Spinal cord (tissue), 10 donors: ENCODE data around the gene F2R. TPM values are rescaled to one million over a fixed set of nuclear protein-coding genes. Genes with fewer than 3 reads are reported as not detected.
A peak's percentile ranks its signal among the peaks of the same experiment; 100 is the strongest.

Experiments
- DNase-seq, 6 donors: peaks; one replicate each; pipeline versions ENCODE4 v3.0.0 to v3.0.0-alpha.2; 2013 to 2015; ENCODE audit warnings: low spot score in 6 of 6, low read depth in 4 of 6
- H3K27ac ChIP-seq: one replicate; pipeline ENCODE4 v1.5.1; 2013; ENCODE audit warnings: low read depth, low read length, control low read depth
- H3K27me3 ChIP-seq: one replicate; pipeline ENCODE4 v1.6.1; 2013; ENCODE audit warnings: low read length; ENCODE audit not compliant: control insufficient read depth, insufficient read depth
- H3K36me3 ChIP-seq: one replicate; pipeline ENCODE4 v1.6.1; 2013; ENCODE audit warnings: low read length; ENCODE audit not compliant: control insufficient read depth, insufficient read depth
- H3K4me1 ChIP-seq: one replicate; pipeline ENCODE4 v1.6.1; 2013; ENCODE audit warnings: low read length; ENCODE audit not compliant: control insufficient read depth, insufficient read depth
- H3K4me3 ChIP-seq: one replicate; pipeline ENCODE4 v1.5.1; 2013; ENCODE audit warnings: low read depth, low read length, control low read depth
- H3K9me3 ChIP-seq: one replicate; pipeline ENCODE4 v1.6.1; 2013; ENCODE audit warnings: low read length; ENCODE audit not compliant: control insufficient read depth, insufficient read depth
- WGBS: methylation state at CpG from one replicate; pipeline ENCODE4 v1.1.5; 2013; ENCODE audit warnings: missing lambda C conversion rate; ENCODE audit not compliant: insufficient coverage; 5-methylcytosine and 5-hydroxymethylcytosine counted together
- polyA plus RNA-seq, 2 donors: library from polyadenylated mRNA; unstranded; fragments of 120-200 nt; gene quantifications; one replicate each; pipeline ENCODE4 v1.2.1, GENCODE V29; 2013; ENCODE audit not compliant: insufficient read length in 2 of 2
- total RNA-seq, 2 donors: library from RNA; depleted of rRNA in 1 of 2; stranded (reverse); fragments of 120-200 nt in 1 of 2; fragments of >200 nt in 1 of 2; gene quantifications; one replicate each; pipeline versions ENCODE4 v1.2.3 to v1.2.4, GENCODE V29; 2013 to 2014
- donor health status: healthy.

The F2R gene
- total and polyA plus RNA-seq, 4 donors: 18.7 to 43.5 (median 25.4) TPM

- Histone ChIP-seq H3K27ac (no peak overlapping the region), H3K9me3 (no peaks in the 10 kb centered on the region), H3K27me3 (no peaks in the 10 kb centered on the region), H3K36me3 (no peaks in the 10 kb centered on the region), H3K4me1 (no peaks in the 10 kb centered on the region), H3K4me3 (no peak overlapping the region)
- no CpG with 5 or more reads among the region's 1 CpG for WGBS
- DNase-seq: no peak
These were observed 19.7 kb upstream of the F2R start for GRCh38 chr5:76696251-76696650.

- H3K4me1 ChIP-seq: no peaks in the 10 kb centered on the region
- no peaks in the 10 kb centered on the region for H3K27me3 ChIP-seq
- H3K36me3 ChIP-seq: no peaks in the 10 kb centered on the region
- WGBS: no CpG with 5 or more reads among the region's 5 CpGs
- no peak overlapping the region for H3K4me3 ChIP-seq
- DNase-seq: no peak
- H3K9me3 ChIP-seq: no peaks in the 10 kb centered on the region
- no peak overlapping the region for H3K27ac ChIP-seq
These were observed 18.3 kb upstream of the F2R start for GRCh38 chr5:76697670-76698069.

DNA sequence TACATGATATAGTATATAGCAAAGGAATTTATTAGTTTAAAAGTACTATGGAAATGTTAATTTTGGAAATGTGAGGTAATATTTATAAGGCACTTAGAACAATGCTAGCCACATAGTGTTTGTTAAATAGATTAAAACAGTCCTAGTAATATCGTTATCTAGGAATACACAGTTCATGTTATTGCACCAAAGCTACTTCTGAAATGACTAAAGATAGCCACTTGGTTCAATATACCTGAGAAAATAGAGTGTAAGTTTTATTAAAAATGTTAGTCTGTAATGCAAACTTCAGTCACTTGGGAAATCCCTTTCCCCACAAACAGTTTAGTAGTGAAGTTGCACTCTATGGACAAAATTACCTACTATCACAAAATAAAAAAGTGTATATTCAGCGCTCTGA is 15.4 kb upstream of the F2R start:
- no peaks in the 10 kb centered on the region for H3K4me1 ChIP-seq
- no peak overlapping the region for H3K4me3 ChIP-seq
- no peak overlapping the region for H3K27ac ChIP-seq
- no peak for DNase-seq
- H3K9me3 ChIP-seq: no peaks in the 10 kb centered on the region
- no CpG with 5 or more reads among the region's 2 CpGs for WGBS
- no peaks in the 10 kb centered on the region for H3K27me3 ChIP-seq
- H3K36me3 ChIP-seq: no peaks in the 10 kb centered on the region

DNA sequence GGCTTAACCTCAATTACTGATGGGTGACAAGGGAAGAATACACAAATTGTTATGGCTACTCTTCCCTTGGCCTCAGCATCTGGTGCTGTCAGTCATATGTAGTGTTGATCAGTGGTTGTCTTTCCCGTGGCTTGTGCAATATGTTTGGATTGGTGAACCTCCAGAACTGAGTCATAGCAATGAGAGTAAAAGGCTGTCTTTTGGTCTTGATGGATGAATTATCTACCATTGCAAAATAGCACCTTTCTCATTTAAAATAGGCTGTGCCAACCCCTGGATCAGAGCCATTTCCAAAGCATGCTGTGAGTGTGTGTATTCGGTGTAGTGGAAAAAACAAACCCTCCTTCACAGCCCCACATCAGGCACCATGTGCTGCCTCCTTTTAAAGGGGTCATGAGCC is 14.6 kb upstream of the F2R start:
- Histone ChIP-seq H3K27me3 (no peaks in the 10 kb centered on the region), H3K9me3 (no peaks in the 10 kb centered on the region), H3K4me3 (no peak overlapping the region), H3K4me1 (no peaks in the 10 kb centered on the region), H3K36me3 (no peaks in the 10 kb centered on the region), H3K27ac (no peak overlapping the region)
- DNase-seq: peak in 1 of 6 donors; percentile 44
- no CpG with 5 or more reads among the region's 2 CpGs for WGBS

DNA sequence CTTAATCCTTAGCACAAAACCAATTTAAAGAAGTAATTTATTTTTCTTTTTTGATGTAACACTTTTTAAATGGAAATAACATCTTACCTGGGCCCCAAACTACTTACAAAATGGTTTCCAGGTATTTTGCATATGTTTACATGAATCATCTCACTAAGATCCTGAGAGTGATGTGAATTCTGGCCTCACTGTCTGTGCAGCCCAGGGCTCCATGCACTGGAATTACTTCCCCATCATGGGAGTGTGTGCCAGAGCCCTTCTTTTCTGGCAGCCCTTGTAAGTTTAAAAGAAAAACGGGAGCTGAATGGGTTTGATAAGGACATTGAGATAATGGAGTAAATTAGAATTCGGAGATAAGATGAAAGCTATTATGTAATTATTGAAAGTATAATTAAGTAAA is 12.2 kb upstream of the F2R start:
- WGBS: no CpG with 5 or more reads among the region's 2 CpGs
- DNase-seq: no peak
- Histone ChIP-seq H3K27me3 (no peaks in the 10 kb centered on the region), H3K4me1 (no peaks in the 10 kb centered on the region), H3K27ac (no peak overlapping the region), H3K9me3 (no peaks in the 10 kb centered on the region), H3K4me3 (no peak overlapping the region), H3K36me3 (no peaks in the 10 kb centered on the region)

DNA sequence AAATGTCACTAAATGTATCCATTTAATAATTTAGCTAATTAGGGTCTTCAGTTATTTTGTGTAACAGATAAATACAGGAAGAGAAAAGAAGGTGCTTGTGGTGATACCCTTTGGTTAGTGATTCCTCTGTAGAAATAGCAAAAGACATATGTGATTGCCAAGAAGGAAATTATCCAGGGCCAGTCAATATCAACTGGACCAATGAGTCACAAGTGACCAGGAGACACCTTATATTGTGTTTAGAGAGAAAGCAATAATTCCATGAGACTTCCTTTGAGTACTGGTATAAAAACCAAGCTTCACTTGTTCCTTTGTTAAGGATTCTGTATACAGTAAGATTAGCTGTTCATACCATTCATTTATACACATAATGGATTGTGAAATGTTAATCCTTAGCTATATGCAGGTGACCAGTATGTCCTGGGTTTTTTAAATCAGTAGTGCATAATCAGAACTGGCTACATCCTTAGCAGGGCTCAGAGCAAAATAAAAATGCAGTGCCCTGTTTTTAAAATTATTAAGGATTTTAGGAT is 11.7 kb upstream of the F2R start:
- Histone ChIP-seq H3K27me3 (no peaks in the 10 kb centered on the region), H3K9me3 (no peaks in the 10 kb centered on the region), H3K27ac (no peak overlapping the region), H3K4me3 (no peak overlapping the region), H3K4me1 (no peaks in the 10 kb centered on the region), H3K36me3 (no peaks in the 10 kb centered on the region)
- DNase-seq: no peak

DNA sequence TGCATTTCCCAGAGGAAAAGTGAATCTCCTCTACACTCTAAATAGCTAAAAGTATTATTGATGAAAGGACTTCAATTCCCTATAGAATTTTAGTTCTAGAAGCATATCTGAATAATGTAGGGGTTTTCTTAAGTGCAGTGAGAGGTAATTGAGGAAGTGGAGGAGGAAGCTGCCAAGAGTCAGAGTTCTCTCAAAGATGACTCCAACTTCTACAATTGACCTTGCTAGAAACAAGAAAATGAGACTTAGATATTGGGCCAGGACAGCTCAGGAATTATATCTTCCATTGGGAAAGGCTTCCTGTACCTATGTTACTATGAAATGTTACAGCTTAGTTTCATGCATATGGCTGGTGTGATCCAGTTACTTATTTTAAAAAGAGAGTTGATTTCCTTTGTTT is 10.4 kb upstream of the F2R start:
- no peak for DNase-seq
- no peaks in the 10 kb centered on the region for H3K9me3 ChIP-seq

GRCh38 chr5:76709762-76710161 is 6.2 kb upstream of the F2R start:
- H3K27me3 ChIP-seq: peaks cover 5% of the 10 kb centered on the region
- H3K36me3 ChIP-seq: no peaks in the 10 kb centered on the region
- no peaks in the 10 kb centered on the region for H3K9me3 ChIP-seq
- no CpG with 5 or more reads among the region's 2 CpGs for WGBS
- no peak overlapping the region for H3K4me3 ChIP-seq
- H3K27ac ChIP-seq: no peak overlapping the region
- no peak for DNase-seq
- peaks cover 3% of the 10 kb centered on the region for H3K4me1 ChIP-seq

More for the DNA sequence above, 10.4 kb upstream of the F2R start:
- Histone ChIP-seq H3K27me3 (no peaks in the 10 kb centered on the region), H3K4me3 (no peak overlapping the region), H3K36me3 (no peaks in the 10 kb centered on the region), H3K27ac (no peak overlapping the region), H3K4me1 (no peaks in the 10 kb centered on the region)

- H3K9me3 ChIP-seq: no peaks in the 10 kb centered on the region
- no peaks in the 10 kb centered on the region for H3K36me3 ChIP-seq
- 100% methylated on average over 1 of the region's 4 CpGs for WGBS
- no peak for DNase-seq
- H3K4me1 ChIP-seq: peaks cover 12% of the 10 kb centered on the region
- H3K27ac ChIP-seq: no peak overlapping the region
- H3K4me3 ChIP-seq: no peak overlapping the region
- peaks cover 14% of the 10 kb centered on the region for H3K27me3 ChIP-seq
These were observed 4.9 kb upstream of the F2R start for GRCh38 chr5:76710991-76711390.

- 17% methylated on average over 52 of the region's 52 CpGs for WGBS
- Histone ChIP-seq H3K9me3 (no peaks in the 10 kb centered on the region), H3K4me3 (peak overlapping the region; percentile 78), H3K27me3 (peaks cover 16% of the 10 kb centered on the region), H3K27ac (no peak overlapping the region), H3K36me3 (no peaks in the 10 kb centered on the region), H3K4me1 (peaks cover 25% of the 10 kb centered on the region)
- peak in 2 of 6 donors; percentile 36 to 41 for DNase-seq
These were observed 1.0 kb upstream of the F2R start for GRCh38 chr5:76714751-76715485.
